WERI-Rb-1 (cell line): ENCODE results near the gene CAPN2.

Experiments
- DNase-seq: peaks from one replicate; pipeline ENCODE4 v3.0.0-alpha.2; 2020
- H3K27ac ChIP-seq: fragments of 250-450 bp; sonication (Bioruptor Pico); 2 replicates; pipeline ENCODE4 v1.5.1; 2020; ENCODE audit warnings: mild to moderate bottlenecking, moderate library complexity
- H3K27me3 ChIP-seq: fragments of 250-450 bp; sonication (Bioruptor Pico); 2 replicates; pipeline ENCODE4 v1.5.1; 2021; ENCODE audit warnings: mild to moderate bottlenecking, low read depth, moderate library complexity; ENCODE audit not compliant: insufficient read depth, severe bottlenecking
- H3K36me3 ChIP-seq: fragments of 250-450 bp; sonication (Bioruptor Pico); 2 replicates; pipeline ENCODE4 v1.5.1; 2020; ENCODE audit warnings: mild to moderate bottlenecking, moderate library complexity
- H3K4me3 ChIP-seq: 2 replicates; pipeline ENCODE4 v1.5.1; 2011; ENCODE audit warnings: low read depth, mild to moderate bottlenecking, control low read depth, low read length
- H3K9me3 ChIP-seq: fragments of 250-450 bp; sonication (Bioruptor Pico); 2 replicates; pipeline ENCODE4 v1.5.1; 2021; ENCODE audit warnings: mild to moderate bottlenecking, moderate library complexity; ENCODE audit not compliant: severe bottlenecking
- CTCF ChIP-seq: IDR thresholded peaks from 2 replicates; pipeline ENCODE4 v1.5.1; 2011; ENCODE audit warnings: low read depth, mild to moderate bottlenecking, control low read depth, inconsistent platforms, low read length

The CAPN2 gene

GRCh38 chr1:223709598-223709997 lies 2.7 kb upstream of the CAPN2 start:
- no peaks in the 10 kb centered on the region for H3K27me3 ChIP-seq
- no peak for DNase-seq
- H3K27ac ChIP-seq: no peak overlapping the region
- no peak for TF ChIP-seq CTCF
- no peaks in the 10 kb centered on the region for H3K36me3 ChIP-seq
- no peak overlapping the region for H3K4me3 ChIP-seq
- no peaks in the 10 kb centered on the region for H3K9me3 ChIP-seq

GRCh38 chr1:223710179-223711133 lies 1.9 kb upstream of the CAPN2 start:
- no peaks in the 10 kb centered on the region for H3K9me3 ChIP-seq
- H3K36me3 ChIP-seq: no peaks in the 10 kb centered on the region
- no peak overlapping the region for H3K4me3 ChIP-seq
- TF ChIP-seq CTCF: no peak
- no peaks in the 10 kb centered on the region for H3K27me3 ChIP-seq
- H3K27ac ChIP-seq: no peak overlapping the region
- DNase-seq: no peak

GRCh38 chr1:223711173-223711572 lies 1.2 kb upstream of the CAPN2 start:
- H3K27me3 ChIP-seq: no peaks in the 10 kb centered on the region
- no peak overlapping the region for H3K4me3 ChIP-seq
- no peak for DNase-seq
- H3K36me3 ChIP-seq: no peaks in the 10 kb centered on the region
- no peaks in the 10 kb centered on the region for H3K9me3 ChIP-seq
- TF ChIP-seq CTCF: no peak
- H3K27ac ChIP-seq: no peak overlapping the region

- H3K4me3 ChIP-seq: peak overlapping the region; percentile 55
- no peak for TF ChIP-seq CTCF
- no peak overlapping the region for H3K27ac ChIP-seq
- no peaks in the 10 kb centered on the region for H3K36me3 ChIP-seq
- H3K9me3 ChIP-seq: no peaks in the 10 kb centered on the region
- no peaks in the 10 kb centered on the region for H3K27me3 ChIP-seq
- no peak for DNase-seq
Observed at GRCh38 chr1:223711747-223712193, 569 bp upstream of the CAPN2 start.

- DNase-seq: peak; percentile 14
- H3K4me3 ChIP-seq: peak overlapping the region; percentile 55
- TF ChIP-seq CTCF: no peak
- no peak overlapping the region for H3K27ac ChIP-seq
- no peaks in the 10 kb centered on the region for H3K9me3 ChIP-seq
- H3K36me3 ChIP-seq: no peaks in the 10 kb centered on the region
- H3K27me3 ChIP-seq: no peaks in the 10 kb centered on the region
Observed at GRCh38 chr1:223712850-223713474, 623 bp downstream of the CAPN2 start.
